GM12801 (cell line): ENCODE data around the gene SPINK1.

Experiments
- TF ChIP-seq, protein P1 (sequence below): IDR thresholded peaks from one replicate; pipeline ENCODE4 v1.5.1; 2011; ENCODE audit warnings: control low read depth; ENCODE audit not compliant: insufficient read length; ENCODE audit errors: extremely low read depth

The SPINK1 gene

DNA sequence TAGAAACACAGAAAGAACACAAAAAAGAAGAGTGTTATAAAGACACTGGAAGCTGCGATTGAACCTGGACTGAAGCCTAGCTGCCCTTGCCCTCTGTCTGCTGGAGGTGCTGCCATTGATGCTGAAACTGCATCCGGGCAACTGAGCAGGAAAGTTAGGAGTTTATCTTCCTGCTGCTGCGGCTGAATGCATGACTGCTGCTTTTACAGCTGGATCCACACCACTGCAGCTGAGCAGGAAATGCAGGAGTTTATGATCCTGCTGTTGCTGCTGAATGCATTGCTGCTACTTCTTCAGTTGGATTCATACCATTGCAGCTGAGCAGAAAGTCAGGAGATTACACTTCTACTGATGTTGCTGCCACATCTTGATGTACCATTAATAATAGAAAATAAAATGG lies 27.1 kb downstream of the SPINK1 start:
- TF ChIP-seq, protein P1, sequence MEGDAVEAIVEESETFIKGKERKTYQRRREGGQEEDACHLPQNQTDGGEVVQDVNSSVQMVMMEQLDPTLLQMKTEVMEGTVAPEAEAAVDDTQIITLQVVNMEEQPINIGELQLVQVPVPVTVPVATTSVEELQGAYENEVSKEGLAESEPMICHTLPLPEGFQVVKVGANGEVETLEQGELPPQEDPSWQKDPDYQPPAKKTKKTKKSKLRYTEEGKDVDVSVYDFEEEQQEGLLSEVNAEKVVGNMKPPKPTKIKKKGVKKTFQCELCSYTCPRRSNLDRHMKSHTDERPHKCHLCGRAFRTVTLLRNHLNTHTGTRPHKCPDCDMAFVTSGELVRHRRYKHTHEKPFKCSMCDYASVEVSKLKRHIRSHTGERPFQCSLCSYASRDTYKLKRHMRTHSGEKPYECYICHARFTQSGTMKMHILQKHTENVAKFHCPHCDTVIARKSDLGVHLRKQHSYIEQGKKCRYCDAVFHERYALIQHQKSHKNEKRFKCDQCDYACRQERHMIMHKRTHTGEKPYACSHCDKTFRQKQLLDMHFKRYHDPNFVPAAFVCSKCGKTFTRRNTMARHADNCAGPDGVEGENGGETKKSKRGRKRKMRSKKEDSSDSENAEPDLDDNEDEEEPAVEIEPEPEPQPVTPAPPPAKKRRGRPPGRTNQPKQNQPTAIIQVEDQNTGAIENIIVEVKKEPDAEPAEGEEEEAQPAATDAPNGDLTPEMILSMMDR: no peak

DNA sequence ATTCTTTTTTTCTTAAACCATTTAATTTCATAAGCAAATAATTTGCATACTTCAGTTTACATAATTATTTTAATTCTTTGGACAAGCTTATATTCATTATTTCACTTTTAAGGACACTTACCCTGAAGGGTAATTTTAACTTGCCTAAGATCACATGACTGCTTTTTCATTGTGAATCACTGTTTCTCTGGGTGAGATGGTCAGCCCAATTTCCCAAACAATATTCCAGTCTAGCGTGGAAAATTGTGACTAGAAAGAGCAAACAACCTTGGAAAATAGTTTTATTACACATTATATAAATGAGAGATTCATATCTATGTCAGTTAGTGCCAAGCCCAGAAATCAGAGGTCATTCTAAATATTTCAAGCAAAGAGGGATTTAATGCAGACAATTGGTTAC lies 27.5 kb downstream of the SPINK1 start:
- TF ChIP-seq, protein P1: no peak

DNA sequence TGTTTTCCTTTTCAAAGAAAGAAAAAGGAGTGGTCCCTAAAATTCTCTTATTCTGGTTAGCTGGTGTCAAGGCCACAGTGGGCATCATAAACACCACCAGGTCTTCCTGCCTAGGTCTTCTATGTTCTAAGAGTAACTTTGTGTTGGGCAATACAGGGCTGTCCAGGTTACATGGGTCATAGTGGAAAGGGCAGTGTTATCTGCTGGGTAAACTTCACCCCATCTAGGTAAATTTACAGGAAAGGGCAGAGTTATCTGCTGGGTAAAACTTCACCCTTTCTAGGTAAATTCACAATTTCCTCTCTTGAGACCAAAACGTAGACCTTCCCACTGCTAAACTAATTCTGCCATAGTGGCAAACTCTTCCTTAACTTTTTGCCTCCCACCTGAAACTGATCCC lies 30.0 kb downstream of the SPINK1 start:
- TF ChIP-seq, protein P1: no peak

DNA sequence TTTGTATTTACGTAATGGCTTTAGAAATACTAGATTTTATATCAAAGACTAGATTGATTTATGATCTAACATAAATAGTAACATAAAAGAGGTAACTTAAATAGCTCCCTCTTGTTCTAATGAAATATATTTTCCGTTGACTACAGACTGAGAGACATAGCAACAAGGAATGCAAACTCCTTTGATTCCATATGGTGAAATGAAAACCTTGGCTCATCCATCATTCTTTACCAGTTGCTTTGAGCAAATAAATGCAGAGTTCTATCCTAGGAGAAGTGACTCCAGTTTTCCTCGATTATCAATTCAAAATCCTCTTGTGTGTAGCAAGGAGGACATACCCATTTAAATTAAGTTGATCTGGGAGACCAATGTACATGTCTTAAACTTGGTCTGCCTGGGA lies 31.0 kb downstream of the SPINK1 start:
- TF ChIP-seq, protein P1: no peak

DNA sequence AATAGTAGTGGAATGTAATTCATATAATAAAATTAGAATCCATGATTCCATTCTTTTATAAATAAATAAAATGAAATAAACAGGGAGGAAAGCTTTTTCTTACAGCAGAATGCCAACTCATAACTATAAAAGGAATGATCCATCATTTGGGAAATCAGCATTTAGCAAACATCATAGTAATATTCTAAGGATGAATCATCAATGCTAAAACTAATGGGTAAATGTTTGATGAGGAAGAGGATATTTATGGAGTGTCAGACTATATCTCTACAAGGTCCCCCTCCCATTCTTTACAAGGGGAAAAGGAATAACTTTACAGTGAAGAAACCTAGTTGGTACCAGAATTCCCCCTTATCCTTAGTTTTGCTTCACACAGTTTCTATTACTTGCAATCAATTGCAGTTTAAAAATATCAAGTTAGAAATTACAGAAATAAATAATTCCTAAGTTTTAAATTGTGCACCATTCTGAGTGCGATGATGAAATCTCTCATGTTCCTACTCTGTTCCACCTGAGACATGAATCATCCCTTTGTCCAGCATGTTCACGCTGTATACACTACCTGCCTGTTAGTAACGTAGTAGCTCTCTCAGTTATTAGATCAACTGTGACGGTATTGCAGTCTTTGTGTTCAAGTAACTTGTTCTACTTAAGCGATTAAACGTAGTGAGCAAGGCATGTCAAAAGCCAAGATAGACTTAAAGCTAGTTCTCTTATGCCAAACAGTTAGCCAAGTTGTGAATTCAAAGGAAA lies 34.7 kb downstream of the SPINK1 start:
- TF ChIP-seq, protein P1: no peak

DNA sequence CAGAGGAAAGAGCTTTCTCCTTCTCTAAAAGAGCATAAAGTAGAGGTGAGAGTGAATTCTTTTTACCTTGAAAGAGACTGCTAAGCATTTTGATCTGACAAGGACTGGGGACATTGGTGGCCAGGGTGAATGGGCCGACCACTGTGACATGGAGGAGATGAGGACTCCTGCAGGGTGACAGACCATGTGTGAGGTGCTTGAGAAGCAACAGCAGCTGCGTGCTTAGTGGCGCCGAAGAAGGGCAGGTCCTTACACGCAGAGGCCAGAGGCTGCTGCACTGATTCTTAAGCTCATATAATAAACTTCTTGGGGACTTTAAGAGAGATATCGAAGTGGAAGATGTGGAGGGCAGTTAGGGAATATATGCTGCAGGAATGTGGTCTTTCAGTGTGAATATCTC lies 40.3 kb downstream of the SPINK1 start:
- TF ChIP-seq, protein P1: no peak

DNA sequence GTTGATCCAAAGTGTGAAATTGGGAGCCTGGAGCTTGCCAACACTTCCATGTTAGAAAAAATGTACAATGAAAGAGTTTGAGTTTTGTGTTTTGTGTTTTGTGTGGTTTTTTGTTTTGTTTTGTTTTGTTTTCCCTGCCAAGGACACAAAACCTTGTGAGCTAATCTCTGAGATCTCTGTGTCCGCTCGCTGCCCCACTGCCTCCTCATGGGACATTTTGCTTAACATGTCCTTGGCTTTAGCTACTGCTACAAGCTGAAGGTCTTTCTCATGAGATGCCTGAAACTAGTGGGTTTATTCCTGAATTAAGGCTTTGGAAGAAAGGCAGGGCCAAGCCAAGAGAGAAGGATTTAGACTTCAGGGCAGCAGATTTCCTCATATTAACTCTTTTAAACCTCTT lies 41.7 kb downstream of the SPINK1 start:
- TF ChIP-seq, protein P1: no peak

DNA sequence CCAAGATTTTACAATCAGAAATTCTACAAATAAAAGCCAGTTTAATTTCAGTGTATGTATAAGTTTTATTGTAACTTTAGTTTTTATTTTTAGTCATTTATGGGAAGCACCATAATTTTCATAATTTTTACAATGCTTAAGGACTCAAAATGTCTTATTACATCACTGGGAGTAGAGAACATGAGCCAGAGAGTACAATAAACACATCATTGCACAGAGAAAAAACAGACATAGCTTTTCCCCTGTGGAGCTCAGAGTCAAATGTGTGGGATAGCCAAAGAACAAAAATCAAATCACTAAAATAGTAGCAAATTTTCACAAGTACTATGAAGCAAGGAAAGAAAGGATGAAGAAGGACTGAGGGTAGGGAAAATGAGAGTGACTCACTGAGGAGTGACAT lies 43.4 kb downstream of the SPINK1 start:
- TF ChIP-seq, protein P1: no peak
